Fibroblast of skin of back (primary cell): ENCODE measurements around the gene FXYD7.
"Not testable (repeated sequence)": the region's sequence is repeated elsewhere in the genome, so short reads cannot be mapped to it uniquely, and the experiment has no call there.

ENCODE experiments used
- DNase-seq: peaks from one replicate; pipeline ENCODE4 v3.0.0-alpha.2; 2013

FXYD7 gene

DNA sequence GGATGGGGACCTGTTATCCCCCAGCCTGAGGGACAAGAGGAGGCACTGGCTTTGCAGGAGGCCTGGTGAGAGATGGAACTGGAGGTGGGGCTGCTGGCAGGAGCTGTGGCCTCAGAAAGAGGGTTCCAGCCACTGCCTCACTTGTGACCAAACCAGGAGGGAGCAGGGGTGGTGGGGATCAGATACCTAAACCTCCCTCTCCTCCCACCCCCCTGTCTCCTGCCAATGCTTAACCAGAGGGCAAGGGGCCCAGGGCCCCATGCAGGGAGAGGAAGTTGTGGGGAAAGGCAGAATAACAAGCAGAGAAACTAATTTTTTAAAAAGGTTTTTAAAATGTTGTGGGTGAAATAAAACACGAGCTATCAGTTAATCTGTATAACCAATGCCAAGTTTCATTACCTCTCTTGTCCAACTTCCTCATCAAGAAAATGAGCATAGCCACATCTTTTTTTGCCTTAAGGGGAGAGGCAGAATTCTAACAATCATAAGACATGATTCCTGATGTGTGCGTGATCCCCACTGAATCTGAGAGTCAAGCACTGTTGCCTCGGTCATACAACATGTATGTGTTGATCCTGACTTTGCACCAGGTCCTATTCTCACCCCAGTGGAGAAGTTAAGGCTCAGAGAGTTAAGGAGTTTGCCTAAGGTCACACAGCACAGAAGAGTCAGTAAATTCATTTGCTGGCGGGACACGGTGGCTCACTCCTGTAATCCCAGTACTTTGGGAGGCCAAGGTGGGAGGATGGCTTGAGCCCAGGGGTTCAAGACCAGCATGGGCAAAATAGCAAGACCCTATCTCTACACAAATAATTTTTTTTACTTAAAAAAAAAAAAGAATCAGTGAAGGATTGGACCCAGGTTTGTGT, 24.4 kb downstream of the FXYD7 start:
- DNase-seq, result no peak

GRCh38 chr19:35168196-35168595, 25.1 kb downstream of the FXYD7 start:
- DNase-seq, result no peak

- DNase-seq, result no peak
These were observed 26.4 kb downstream of the FXYD7 start for GRCh38 chr19:35169221-35169995.

DNA sequence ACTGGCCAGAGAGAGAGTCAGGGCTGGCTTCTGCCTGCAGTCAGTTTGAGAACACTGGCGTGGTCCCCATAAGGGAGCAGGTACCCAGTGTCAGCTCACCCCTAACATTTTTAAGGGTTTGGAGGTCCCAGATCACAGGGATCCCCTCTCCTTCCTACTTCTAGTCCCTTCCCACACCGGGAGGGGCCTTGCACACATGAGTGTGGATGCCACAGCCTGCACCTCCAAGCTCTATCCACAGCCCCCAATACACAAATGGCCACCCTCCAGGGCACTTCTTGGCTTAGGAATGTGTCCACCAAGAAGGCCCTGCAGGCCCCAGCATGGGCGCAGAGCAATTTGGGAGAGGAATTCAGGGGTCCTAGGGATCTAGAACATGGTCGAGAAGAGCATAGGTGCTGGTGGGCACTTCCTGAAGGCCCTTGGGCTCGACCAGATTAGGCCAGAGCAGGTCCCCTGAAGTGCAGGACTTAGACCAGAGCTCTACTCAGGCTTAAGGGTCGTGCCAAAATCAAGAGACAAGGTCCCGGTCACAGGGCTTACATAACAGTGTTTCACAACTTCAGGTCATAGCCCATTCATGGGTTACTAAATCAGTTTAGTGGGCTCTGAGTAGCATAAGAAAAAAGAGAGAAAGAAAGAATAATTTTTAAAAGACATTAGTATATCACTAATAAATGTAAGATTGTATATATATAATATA, 27.5 kb downstream of the FXYD7 start:
- DNase-seq, result no peak

DNA sequence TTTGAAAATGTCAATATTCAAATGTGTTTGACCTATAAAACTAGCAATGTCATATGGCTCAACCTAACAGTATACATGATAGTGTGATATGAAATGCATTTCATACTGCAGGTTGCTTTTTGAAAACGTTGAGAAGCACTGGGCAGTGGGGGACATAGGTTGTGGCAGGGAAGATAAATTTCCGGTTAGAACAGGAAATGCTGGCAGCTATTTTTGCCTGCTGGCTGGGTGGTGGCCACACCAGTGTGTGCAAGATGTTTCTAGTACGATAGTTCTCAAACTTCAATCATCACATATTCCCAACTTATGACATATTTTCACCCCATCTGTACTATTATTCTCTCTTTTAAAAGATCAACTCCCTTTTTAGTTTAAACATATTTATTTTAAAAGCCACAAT, 28.7 kb downstream of the FXYD7 start:
- DNase-seq, result no peak

DNA sequence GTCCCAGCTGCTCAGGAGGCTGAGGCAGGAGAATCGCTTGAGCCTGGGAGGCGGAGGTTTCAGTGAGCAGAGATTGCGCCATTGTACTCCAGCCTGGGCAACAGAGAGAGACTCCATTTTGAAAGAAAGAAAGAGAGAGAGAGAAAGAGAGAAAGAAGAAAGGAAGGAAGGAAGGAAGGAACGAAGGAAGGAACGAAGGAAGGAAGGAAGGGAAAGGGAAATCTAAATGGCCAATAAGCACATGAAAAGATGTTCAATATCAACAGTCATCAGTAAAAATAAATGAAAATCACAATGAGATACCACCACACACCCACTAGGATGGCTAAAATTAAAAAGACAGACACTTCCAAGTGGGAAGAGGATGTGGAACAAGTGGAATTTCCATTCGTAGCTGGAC, 31.2 kb downstream of the FXYD7 start:
- DNase-seq, result no peak

DNA sequence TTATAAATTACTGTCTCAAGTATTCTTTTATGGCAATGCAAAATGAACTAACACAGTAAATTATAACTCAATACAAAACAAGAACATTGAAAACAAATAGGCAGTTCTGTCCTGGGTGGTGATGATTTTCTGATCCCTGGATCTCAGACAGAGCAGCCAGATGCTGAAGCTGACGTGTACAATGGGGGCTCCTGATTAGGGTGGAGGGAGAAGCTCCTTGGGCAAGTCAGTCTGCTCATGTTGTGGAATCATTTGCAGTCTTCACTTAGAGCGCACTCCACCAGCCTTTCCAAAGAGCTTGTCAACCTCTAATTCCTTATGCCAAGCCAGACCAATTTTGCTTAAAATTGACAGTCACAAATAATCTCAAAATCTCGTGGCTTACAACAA, 33.1 kb downstream of the FXYD7 start:
- no peak for DNase-seq

- no peak for DNase-seq
These were observed 34.6 kb downstream of the FXYD7 start for GRCh38 chr19:35177377-35178274.

- no peak for DNase-seq
These were observed 35.6 kb downstream of the FXYD7 start for GRCh38 chr19:35178701-35179100.

GRCh38 chr19:35179830-35180229, 36.8 kb downstream of the FXYD7 start:
- no peak for DNase-seq

DNA sequence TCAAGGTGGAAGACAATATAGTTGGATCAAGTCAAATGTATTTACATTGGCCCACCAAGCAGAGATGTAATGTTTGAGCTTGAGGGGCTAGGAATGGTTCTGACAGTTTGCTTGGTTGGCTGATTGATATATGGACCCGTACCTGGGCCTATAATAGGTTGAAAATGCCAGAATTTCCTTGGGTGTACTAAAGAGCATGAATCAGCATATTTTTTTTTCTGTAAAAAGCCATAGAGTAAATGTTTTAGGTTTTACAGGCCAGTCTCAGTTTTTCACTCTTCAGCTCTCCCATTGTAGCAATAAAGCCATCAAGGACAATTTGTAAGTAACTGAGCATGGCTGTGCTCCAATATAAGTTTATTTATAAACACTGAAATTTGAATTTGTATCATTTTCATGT, 38.3 kb downstream of the FXYD7 start:
- no peak for DNase-seq

DNA sequence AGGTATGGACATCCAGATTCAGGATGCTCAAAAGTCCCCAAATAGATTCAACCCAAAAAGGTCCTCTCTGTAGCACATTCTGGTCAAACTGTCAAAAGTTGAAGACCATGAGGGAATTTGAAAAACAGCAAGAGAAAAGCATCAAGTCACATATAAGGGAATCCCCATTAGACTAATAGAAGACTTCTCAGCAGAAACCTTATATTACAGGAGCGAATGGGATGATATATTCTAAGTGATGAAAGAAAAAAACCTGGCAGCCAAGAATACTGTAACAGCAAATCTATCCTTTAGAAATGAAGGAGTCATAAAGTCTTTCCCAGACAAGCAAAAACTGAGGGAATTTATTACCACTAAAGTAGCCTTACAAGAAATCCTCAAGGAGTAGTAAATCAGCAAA, 41.2 kb downstream of the FXYD7 start:
- no peak for DNase-seq

GRCh38 chr19:35184884-35185283, 41.8 kb downstream of the FXYD7 start:
- DNase-seq, result no peak

DNA sequence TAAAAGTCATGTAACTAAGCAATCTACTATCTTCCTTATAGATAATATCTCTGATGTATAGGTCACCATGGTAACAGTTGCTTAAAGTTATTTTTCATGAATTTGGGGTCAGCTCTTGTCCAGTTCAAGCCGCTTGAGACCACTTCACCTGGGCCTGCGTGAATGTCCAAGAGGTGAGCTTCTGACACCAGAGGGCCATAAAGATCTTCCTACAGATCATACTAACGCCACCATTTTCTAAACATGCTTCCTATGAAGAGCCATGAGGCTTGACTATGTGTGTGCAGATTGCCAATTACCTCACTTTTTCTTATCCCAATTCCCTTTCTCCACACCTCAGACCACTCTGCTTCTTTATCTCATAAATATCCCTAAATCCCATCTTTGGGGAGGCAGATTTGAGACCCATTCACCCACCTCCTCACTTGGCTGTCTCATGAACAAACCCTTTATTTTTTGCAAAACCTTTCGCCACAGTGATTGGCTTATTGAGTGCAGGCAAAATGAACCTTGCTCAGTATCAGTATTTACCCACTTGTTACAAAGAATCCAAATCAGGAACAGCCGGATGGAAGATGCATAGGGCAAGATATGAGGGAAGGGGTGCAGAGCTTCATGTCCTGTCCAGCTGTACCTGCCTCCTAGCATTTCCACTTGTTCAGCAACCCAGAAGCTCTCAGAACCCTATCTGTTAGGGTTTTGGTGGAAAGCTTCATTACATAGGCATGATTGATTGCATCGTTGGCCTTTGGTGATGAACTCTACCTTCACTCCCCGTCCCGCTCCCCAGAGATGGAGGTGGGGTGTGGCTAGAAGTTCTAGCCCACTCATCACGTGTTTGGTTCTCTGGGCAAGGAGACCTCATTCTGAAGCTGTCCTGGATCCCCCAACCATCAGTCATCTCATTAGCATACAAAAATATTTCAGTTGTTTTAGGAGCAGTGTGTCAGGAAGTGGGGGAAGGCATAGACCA, 51.2 kb downstream of the FXYD7 start:
- no peak for DNase-seq

DNA sequence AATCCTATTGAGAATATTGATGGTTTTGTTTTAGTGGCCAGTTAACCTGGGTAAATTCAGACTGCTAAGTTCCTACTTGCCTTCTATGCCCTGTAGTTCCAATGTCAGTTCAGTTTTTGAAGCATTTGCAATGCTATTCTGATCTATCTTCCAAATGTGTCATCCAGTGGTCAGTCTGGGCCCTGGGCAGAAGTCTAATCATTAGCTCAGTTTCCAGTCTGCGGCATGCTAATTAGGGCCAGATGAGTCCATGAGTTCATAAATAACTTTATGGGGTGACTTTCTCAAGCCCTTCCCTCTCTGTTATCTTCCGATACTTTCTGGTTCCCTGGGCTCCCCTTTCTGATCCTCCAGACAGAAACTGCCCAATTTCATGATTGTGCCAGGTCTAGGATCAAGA, 52.8 kb downstream of the FXYD7 start:
- no peak for DNase-seq

DNA sequence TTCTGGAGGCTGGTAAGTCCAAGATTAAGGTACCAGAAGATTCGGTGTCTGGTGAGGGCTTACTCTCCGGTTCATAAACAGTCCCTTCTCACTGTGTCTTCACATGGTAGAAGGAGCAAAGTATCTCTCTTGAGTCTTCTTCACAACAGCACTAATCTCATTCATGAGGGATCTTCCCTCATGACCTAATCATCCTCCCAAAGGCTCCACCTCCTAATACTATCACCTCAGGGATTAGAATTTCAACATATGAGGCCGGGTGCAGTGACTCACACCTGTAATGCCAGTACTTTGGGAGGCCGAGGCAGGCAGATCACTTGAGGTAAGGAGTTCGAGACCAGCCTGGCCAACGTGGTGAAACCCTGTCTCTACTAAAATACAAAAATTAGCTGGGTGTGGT, 53.8 kb downstream of the FXYD7 start:
- DNase-seq, result not testable (repeated sequence)

- no peak for DNase-seq
These were observed 56.4 kb downstream of the FXYD7 start for GRCh38 chr19:35199481-35199880.

GRCh38 chr19:35202722-35203688, 60.0 kb downstream of the FXYD7 start:
- no peak for DNase-seq
